ENCODE results near the gene CCNT1.

GRCh38 chr12:48696626-48697025, 19.9 kb downstream of the CCNT1 start:
- TF ChIP-seq, protein P1, sequence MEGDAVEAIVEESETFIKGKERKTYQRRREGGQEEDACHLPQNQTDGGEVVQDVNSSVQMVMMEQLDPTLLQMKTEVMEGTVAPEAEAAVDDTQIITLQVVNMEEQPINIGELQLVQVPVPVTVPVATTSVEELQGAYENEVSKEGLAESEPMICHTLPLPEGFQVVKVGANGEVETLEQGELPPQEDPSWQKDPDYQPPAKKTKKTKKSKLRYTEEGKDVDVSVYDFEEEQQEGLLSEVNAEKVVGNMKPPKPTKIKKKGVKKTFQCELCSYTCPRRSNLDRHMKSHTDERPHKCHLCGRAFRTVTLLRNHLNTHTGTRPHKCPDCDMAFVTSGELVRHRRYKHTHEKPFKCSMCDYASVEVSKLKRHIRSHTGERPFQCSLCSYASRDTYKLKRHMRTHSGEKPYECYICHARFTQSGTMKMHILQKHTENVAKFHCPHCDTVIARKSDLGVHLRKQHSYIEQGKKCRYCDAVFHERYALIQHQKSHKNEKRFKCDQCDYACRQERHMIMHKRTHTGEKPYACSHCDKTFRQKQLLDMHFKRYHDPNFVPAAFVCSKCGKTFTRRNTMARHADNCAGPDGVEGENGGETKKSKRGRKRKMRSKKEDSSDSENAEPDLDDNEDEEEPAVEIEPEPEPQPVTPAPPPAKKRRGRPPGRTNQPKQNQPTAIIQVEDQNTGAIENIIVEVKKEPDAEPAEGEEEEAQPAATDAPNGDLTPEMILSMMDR (IDR thresholded peaks at IDR 0.05 in 2 of 3, conservative IDR thresholded peaks at IDR 0.05 in 1 of 3; ENCODE audit: borderline replicate concordance in 1 of 3, insufficient read depth in 1 of 3, low read depth in 2 of 3, low read length in 2 of 3), result no peak
- no peak for TF ChIP-seq MAX (IDR thresholded peaks at IDR 0.05)
- TF ChIP-seq ATF3 (IDR thresholded peaks at IDR 0.05), result no peak
- no peak for TF ChIP-seq POLR2A (IDR thresholded peaks at IDR 0.05; ENCODE audit: borderline replicate concordance, extremely low read depth, insufficient read depth, insufficient read length)
- TF ChIP-seq ZNF274 (IDR thresholded peaks at IDR 0.05; ENCODE audit: low read depth, low read length), result no peak
- TF ChIP-seq SP1 (IDR thresholded peaks at IDR 0.05; ENCODE audit: low read depth), result no peak
- no peak for TF ChIP-seq POLR2AphosphoS5 (IDR thresholded peaks at IDR 0.05; ENCODE audit: low read depth, low read length)
- TF ChIP-seq EZH2phosphoT487 (IDR thresholded peaks at IDR 0.05; ENCODE audit: borderline replicate concordance), result no peak
- TF ChIP-seq, protein P2, sequence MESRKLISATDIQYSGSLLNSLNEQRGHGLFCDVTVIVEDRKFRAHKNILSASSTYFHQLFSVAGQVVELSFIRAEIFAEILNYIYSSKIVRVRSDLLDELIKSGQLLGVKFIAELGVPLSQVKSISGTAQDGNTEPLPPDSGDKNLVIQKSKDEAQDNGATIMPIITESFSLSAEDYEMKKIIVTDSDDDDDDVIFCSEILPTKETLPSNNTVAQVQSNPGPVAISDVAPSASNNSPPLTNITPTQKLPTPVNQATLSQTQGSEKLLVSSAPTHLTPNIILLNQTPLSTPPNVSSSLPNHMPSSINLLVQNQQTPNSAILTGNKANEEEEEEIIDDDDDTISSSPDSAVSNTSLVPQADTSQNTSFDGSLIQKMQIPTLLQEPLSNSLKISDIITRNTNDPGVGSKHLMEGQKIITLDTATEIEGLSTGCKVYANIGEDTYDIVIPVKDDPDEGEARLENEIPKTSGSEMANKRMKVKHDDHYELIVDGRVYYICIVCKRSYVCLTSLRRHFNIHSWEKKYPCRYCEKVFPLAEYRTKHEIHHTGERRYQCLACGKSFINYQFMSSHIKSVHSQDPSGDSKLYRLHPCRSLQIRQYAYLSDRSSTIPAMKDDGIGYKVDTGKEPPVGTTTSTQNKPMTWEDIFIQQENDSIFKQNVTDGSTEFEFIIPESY (IDR thresholded peaks at IDR 0.05; ENCODE audit: extremely low read depth, insufficient replicate concordance, low read length), result no peak
- TF ChIP-seq, protein P3, sequence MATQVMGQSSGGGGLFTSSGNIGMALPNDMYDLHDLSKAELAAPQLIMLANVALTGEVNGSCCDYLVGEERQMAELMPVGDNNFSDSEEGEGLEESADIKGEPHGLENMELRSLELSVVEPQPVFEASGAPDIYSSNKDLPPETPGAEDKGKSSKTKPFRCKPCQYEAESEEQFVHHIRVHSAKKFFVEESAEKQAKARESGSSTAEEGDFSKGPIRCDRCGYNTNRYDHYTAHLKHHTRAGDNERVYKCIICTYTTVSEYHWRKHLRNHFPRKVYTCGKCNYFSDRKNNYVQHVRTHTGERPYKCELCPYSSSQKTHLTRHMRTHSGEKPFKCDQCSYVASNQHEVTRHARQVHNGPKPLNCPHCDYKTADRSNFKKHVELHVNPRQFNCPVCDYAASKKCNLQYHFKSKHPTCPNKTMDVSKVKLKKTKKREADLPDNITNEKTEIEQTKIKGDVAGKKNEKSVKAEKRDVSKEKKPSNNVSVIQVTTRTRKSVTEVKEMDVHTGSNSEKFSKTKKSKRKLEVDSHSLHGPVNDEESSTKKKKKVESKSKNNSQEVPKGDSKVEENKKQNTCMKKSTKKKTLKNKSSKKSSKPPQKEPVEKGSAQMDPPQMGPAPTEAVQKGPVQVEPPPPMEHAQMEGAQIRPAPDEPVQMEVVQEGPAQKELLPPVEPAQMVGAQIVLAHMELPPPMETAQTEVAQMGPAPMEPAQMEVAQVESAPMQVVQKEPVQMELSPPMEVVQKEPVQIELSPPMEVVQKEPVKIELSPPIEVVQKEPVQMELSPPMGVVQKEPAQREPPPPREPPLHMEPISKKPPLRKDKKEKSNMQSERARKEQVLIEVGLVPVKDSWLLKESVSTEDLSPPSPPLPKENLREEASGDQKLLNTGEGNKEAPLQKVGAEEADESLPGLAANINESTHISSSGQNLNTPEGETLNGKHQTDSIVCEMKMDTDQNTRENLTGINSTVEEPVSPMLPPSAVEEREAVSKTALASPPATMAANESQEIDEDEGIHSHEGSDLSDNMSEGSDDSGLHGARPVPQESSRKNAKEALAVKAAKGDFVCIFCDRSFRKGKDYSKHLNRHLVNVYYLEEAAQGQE (IDR thresholded peaks at IDR 0.05; ENCODE audit: low read depth), result no peak
